Activated CD4-positive, alpha-beta T cell treated with anti-CD3 and anti-CD28 coated beads for 36 hours (primary cell): ENCODE measurements around the gene SLC25A51. TPM values are rescaled to one million over a fixed set of nuclear protein-coding genes. Genes with fewer than 3 reads are reported as not detected.
A peak's percentile ranks its signal among the peaks of the same experiment; 100 is the strongest.

Experiments
- ATAC-seq: fragments of 200-7000 bp; cut with Tn5 transposase; one replicate; pipeline ENCODE4 v1.10.0; 2021; ENCODE audit warnings: mild to moderate bottlenecking, moderate library complexity
- CTCF ChIA-PET: fragments of 350-600 bp; sonication (Branson Sonifier 250); formaldehyde crosslinking; loops from one replicate; lab custom pipeline; 2021; ENCODE audit warnings: antibody characterized with exemption; lab: Charles Lee
- POLR2A ChIA-PET: fragments of 350-600 bp; sonication (Branson Sonifier 250); formaldehyde crosslinking; loops from one replicate; lab custom pipeline; 2021; ENCODE audit warnings: antibody characterized with exemption, inconsistent platforms; lab: Charles Lee
- DNase-seq: peaks from one replicate; pipeline ENCODE4 v3.0.0-alpha.2; 2020
- H3K27ac Mint-ChIP-seq: one replicate; pipeline ENCODE4 v1.8.0; 2021; ENCODE audit warnings: mixed read lengths
- H3K27me3 Mint-ChIP-seq: one replicate; pipeline ENCODE4 v1.8.0; 2021; ENCODE audit warnings: mixed read lengths
- H3K36me3 Mint-ChIP-seq: one replicate; pipeline ENCODE4 v1.8.0; 2021; ENCODE audit warnings: low read depth, mixed read lengths
- H3K4me1 Mint-ChIP-seq: one replicate; pipeline ENCODE4 v1.8.0; 2021; ENCODE audit warnings: mixed read lengths
- H3K4me3 Mint-ChIP-seq: one replicate; pipeline ENCODE4 v1.8.0; 2021; ENCODE audit warnings: mild to moderate bottlenecking, moderate library complexity, mixed read lengths
- H3K9me3 Mint-ChIP-seq: one replicate; pipeline ENCODE4 v1.8.0; 2021; ENCODE audit warnings: low read depth, mixed read lengths
- intact Hi-C, 2 experiments: fragments of 100-400 bp; cut with DNase I in 1 of 2; cut with micrococcal nuclease in 1 of 2; formaldehyde crosslinking; loops; one replicate each; pipeline versions ENCODE4 v1.14.2 to v1.15.1; 2022 to 2024; cut with DNase I, micrococcal nuclease
- total RNA-seq, 2 experiments: library from RNA; stranded (reverse); gene quantifications; one replicate each; pipeline ENCODE4 v1.2.3, GENCODE V29; 2021

Gene SLC25A51
- total RNA-seq: 10 to 100 TPM; 25.5 to 29.4 TPM

- H3K36me3 Mint-ChIP-seq: peaks cover 8% of the 10 kb centered on the region
- no peaks in the 10 kb centered on the region for H3K9me3 Mint-ChIP-seq
- intact Hi-C loops: loop anchor here (1.0 to 10.0 kb wide), 13 partner anchors 67 to 488 kb away; partner anchors contain the start of genes EXOSC3 (in 2 of the 2), POLR1E (in 2 of the 2), SHB (in 2 of the 2) and TRMT10B (in 2 of the 2)
- POLR2A ChIA-PET: interaction anchor here (0.7 to 1.0 kb wide), 3 partner anchors 165 to 453 kb away, joined by 3 to 4 read pairs (median 3); partner anchors contain the start of gene SHB
- H3K4me1 Mint-ChIP-seq: peaks cover 11% of the 10 kb centered on the region
- peak within 1 kb of the TSS; percentile 89 for H3K27ac Mint-ChIP-seq
- CTCF ChIA-PET: interaction anchor here (0.5 to 2.7 kb wide), 10 partner anchors 8 to 423 kb away, joined by 3 to 15 read pairs (median 4); partner anchors contain the start of gene EXOSC3
- peak within 1 kb of the TSS; percentile 85 for H3K4me3 Mint-ChIP-seq
- DNase-seq (peak; percentile 96), ATAC-seq (peak; percentile 86)
- no peaks in the 10 kb centered on the region for H3K27me3 Mint-ChIP-seq
Measured at GRCh38 chr9:37903647-37904444, at the start of gene SLC25A51. TSS of gene SLC25A51 (minus strand) at chr9:37904127. CDS start at chr9:37888550, 15,577 bp downstream.

GRCh38 chr9:37953206-37953774, 49.4 kb upstream of the SLC25A51 start:
- Mint-ChIP-seq H3K9me3 (no peaks in the 10 kb centered on the region), H3K4me1 (peaks cover 31% of the 10 kb centered on the region), H3K36me3 (peaks cover 2% of the 10 kb centered on the region), H3K27me3 (no peaks in the 10 kb centered on the region), H3K4me3 (no peak overlapping the region), H3K27ac (peak overlapping the region; percentile 70)
- ATAC-seq: no peak
- ChIA-PET CTCF (no interaction called here), POLR2A (interaction anchor here (0.7 kb wide), 1 partner anchor 39 kb away, joined by 4 read pairs; no protein-coding TSS in a partner anchor)
- intact Hi-C loops: loop anchor here in 1 of 2 experiments (2.0 to 5.0 kb wide), 2 partner anchors 20 to 39 kb away; no protein-coding TSS in a partner anchor
- DNase-seq: no peak

GRCh38 chr9:37952731-37953130, 48.8 kb upstream of the SLC25A51 start:
- peaks cover 2% of the 10 kb centered on the region for H3K36me3 Mint-ChIP-seq
- no peak overlapping the region for H3K4me3 Mint-ChIP-seq
- intact Hi-C loops: loop anchor here in 1 of 2 experiments (2.0 to 5.0 kb wide), 2 partner anchors 20 to 40 kb away; no protein-coding TSS in a partner anchor
- no peaks in the 10 kb centered on the region for H3K27me3 Mint-ChIP-seq
- H3K9me3 Mint-ChIP-seq: no peaks in the 10 kb centered on the region
- peak overlapping the region; percentile 70 for H3K27ac Mint-ChIP-seq
- DNase-seq (no peak), ATAC-seq (no peak)
- ChIA-PET POLR2A (interaction anchor here (0.7 kb wide), 1 partner anchor 40 kb away, joined by 4 read pairs; no protein-coding TSS in a partner anchor), CTCF (no interaction called here)
- peaks cover 31% of the 10 kb centered on the region for H3K4me1 Mint-ChIP-seq

- POLR2A ChIA-PET: no interaction called here
- Mint-ChIP-seq H3K9me3 (no peaks in the 10 kb centered on the region), H3K4me3 (no peak overlapping the region), H3K36me3 (peaks cover 2% of the 10 kb centered on the region), H3K27ac (no peak overlapping the region), H3K4me1 (peaks cover 31% of the 10 kb centered on the region), H3K27me3 (no peaks in the 10 kb centered on the region)
- CTCF ChIA-PET: no interaction called here
- ATAC-seq: no peak
- DNase-seq: no peak
- intact Hi-C loops: loop anchor here in 1 of 2 experiments (2.0 to 5.0 kb wide), 2 partner anchors 19 to 40 kb away; no protein-coding TSS in a partner anchor
Measured at GRCh38 chr9:37951671-37952449, 47.9 kb upstream of the SLC25A51 start.

GRCh38 chr9:37950561-37950960, 46.6 kb upstream of the SLC25A51 start:
- intact Hi-C loops: loop anchor here in 1 of 2 experiments (5.0 kb wide), 1 partner anchor 42 kb away; no protein-coding TSS in a partner anchor
- H3K4me1 Mint-ChIP-seq: peaks cover 31% of the 10 kb centered on the region
- ATAC-seq (no peak), DNase-seq (no peak)
- CTCF ChIA-PET: no interaction called here
- H3K36me3 Mint-ChIP-seq: peaks cover 2% of the 10 kb centered on the region
- POLR2A ChIA-PET: no interaction called here
- no peak overlapping the region for H3K4me3 Mint-ChIP-seq
- H3K27ac Mint-ChIP-seq: no peak overlapping the region
- no peaks in the 10 kb centered on the region for H3K9me3 Mint-ChIP-seq
- H3K27me3 Mint-ChIP-seq: no peaks in the 10 kb centered on the region

GRCh38 chr9:37949576-37949975, 45.6 kb upstream of the SLC25A51 start:
- POLR2A ChIA-PET: no interaction called here

GRCh38 chr9:37948417-37948980, 44.6 kb upstream of the SLC25A51 start:
- ChIA-PET POLR2A (no interaction called here), CTCF (no interaction called here)
- Mint-ChIP-seq H3K27me3 (no peaks in the 10 kb centered on the region), H3K4me1 (peaks cover 14% of the 10 kb centered on the region), H3K36me3 (no peaks in the 10 kb centered on the region), H3K4me3 (no peak overlapping the region), H3K27ac (no peak overlapping the region), H3K9me3 (no peaks in the 10 kb centered on the region)
- intact Hi-C loops: loop anchor here in 1 of 2 experiments (10.0 kb wide), 1 partner anchor 56 kb away; no protein-coding TSS in a partner anchor
- no peak for ATAC-seq
- no peak for DNase-seq

More at GRCh38 chr9:37949576-37949975, 45.6 kb upstream of the SLC25A51 start:
- no peak overlapping the region for H3K4me3 Mint-ChIP-seq
- DNase-seq: no peak
- no peak overlapping the region for H3K27ac Mint-ChIP-seq
- no peak for ATAC-seq
- peaks cover 25% of the 10 kb centered on the region for H3K4me1 Mint-ChIP-seq
- CTCF ChIA-PET: no interaction called here
- no peaks in the 10 kb centered on the region for H3K9me3 Mint-ChIP-seq
- intact Hi-C loops: loop anchor here in 1 of 2 experiments (10.0 kb wide), 1 partner anchor 55 kb away; no protein-coding TSS in a partner anchor
- H3K27me3 Mint-ChIP-seq: no peaks in the 10 kb centered on the region
- no peaks in the 10 kb centered on the region for H3K36me3 Mint-ChIP-seq

- DNase-seq: no peak
- Mint-ChIP-seq H3K4me1 (peaks cover 9% of the 10 kb centered on the region), H3K4me3 (no peak overlapping the region), H3K27me3 (no peaks in the 10 kb centered on the region), H3K9me3 (no peaks in the 10 kb centered on the region), H3K27ac (no peak overlapping the region), H3K36me3 (no peaks in the 10 kb centered on the region)
- POLR2A ChIA-PET: no interaction called here
- CTCF ChIA-PET: no interaction called here
- intact Hi-C loops: loop anchor here in 1 of 2 experiments (10.0 kb wide), 1 partner anchor 57 kb away; no protein-coding TSS in a partner anchor
- ATAC-seq: no peak
Measured at GRCh38 chr9:37947977-37948376, 44.0 kb upstream of the SLC25A51 start.

GRCh38 chr9:37947471-37947870, 43.5 kb upstream of the SLC25A51 start:
- no peaks in the 10 kb centered on the region for H3K36me3 Mint-ChIP-seq
- H3K27ac Mint-ChIP-seq: no peak overlapping the region
- no peaks in the 10 kb centered on the region for H3K27me3 Mint-ChIP-seq
- intact Hi-C loops: loop anchor here in 1 of 2 experiments (10.0 kb wide), 1 partner anchor 57 kb away; no protein-coding TSS in a partner anchor
- H3K4me3 Mint-ChIP-seq: no peak overlapping the region
- no peak for DNase-seq
- ATAC-seq: no peak
- H3K9me3 Mint-ChIP-seq: no peaks in the 10 kb centered on the region
- CTCF ChIA-PET: no interaction called here
- POLR2A ChIA-PET: no interaction called here
- peaks cover 4% of the 10 kb centered on the region for H3K4me1 Mint-ChIP-seq

- DNase-seq (no peak), ATAC-seq (no peak)
- intact Hi-C loops: loop anchor here in 1 of 2 experiments (10.0 kb wide), 1 partner anchor 58 kb away; no protein-coding TSS in a partner anchor
- no peaks in the 10 kb centered on the region for H3K36me3 Mint-ChIP-seq
- CTCF ChIA-PET: no interaction called here
- H3K27me3 Mint-ChIP-seq: no peaks in the 10 kb centered on the region
- no peaks in the 10 kb centered on the region for H3K4me1 Mint-ChIP-seq
- no peaks in the 10 kb centered on the region for H3K9me3 Mint-ChIP-seq
- H3K27ac Mint-ChIP-seq: no peak overlapping the region
- no peak overlapping the region for H3K4me3 Mint-ChIP-seq
- POLR2A ChIA-PET: no interaction called here
Measured at GRCh38 chr9:37946971-37947370, 43.0 kb upstream of the SLC25A51 start.
